ENCODE measurements around the gene ATP6AP1. TPM values are rescaled to one million over a fixed set of nuclear protein-coding genes. Genes with fewer than 3 reads are reported as not detected.

ATP6AP1 gene
- total and polyA plus RNA-seq, 10 donors, result 34.2 to 127 (median 82.0) TPM

- 92 to 95% (median 94%) methylated on average over 7 to 36 of the region's 36 CpGs for WGBS, 5 donors
- Histone ChIP-seq H3K4me1 (peaks cover 0 to 16% (median 9%) of the 10 kb centered on the region in 6 donors), H3K36me3 (peaks cover 0 to 87% (median 27%) of the 10 kb centered on the region in 6 donors), H3K27ac (no peak overlapping the region), H3K27me3 (replicated peaks in 1 of 7) (peaks cover 0 to under 1% (median 0%) of the 10 kb centered on the region in 7 donors), H3K9me3 (no peaks in the 10 kb centered on the region), H3K4me3 (no peak overlapping the region)
- no peak for DNase-seq
- TF ChIP-seq CTCF (IDR thresholded peaks at IDR 0.05 in 8 of 11, conservative IDR thresholded peaks at IDR 0.05 in 3 of 11), result no peak
- no peak for TF ChIP-seq POLR2A (IDR thresholded peaks at IDR 0.05)
- intact Hi-C loops (cut with DNase I; ENCODE audit: low total_unique reads), result no loop called here
These were observed 35.2 kb downstream of the ATP6AP1 start for GRCh38 chrX:154463611-154464220.

GRCh38 chrX:154464806-154465365, 36.4 kb downstream of the ATP6AP1 start:
- TF ChIP-seq POLR2A (IDR thresholded peaks at IDR 0.05) (no peak), CTCF (IDR thresholded peaks at IDR 0.05 in 8 of 11, conservative IDR thresholded peaks at IDR 0.05 in 3 of 11) (no peak), POLR2AphosphoS5 (IDR thresholded peaks at IDR 0.05) (no peak)
- Histone ChIP-seq H3K4me3 (no peak overlapping the region), H3K27ac (no peak overlapping the region), H3K4me1 (peaks cover 0 to 4% (median under 1%) of the 10 kb centered on the region in 6 donors), H3K9me3 (no peaks in the 10 kb centered on the region), H3K36me3 (peaks cover 0 to 99% (median 35%) of the 10 kb centered on the region in 6 donors), H3K27me3 (replicated peaks in 1 of 7) (no peaks in the 10 kb centered on the region)
- 91 to 96% (median 95%) methylated on average over 25 to 28 of the region's 28 CpGs; no CpG with 5 or more reads in 1 of the 5 donors for WGBS, 5 donors
- no peak for DNase-seq
- intact Hi-C loops (cut with DNase I; ENCODE audit: low total_unique reads), result no loop called here

GRCh38 chrX:154465601-154466000, 37.1 kb downstream of the ATP6AP1 start:
- H3K27ac ChIP-seq, result no peak overlapping the region
- no peaks in the 10 kb centered on the region for H3K9me3 ChIP-seq
- H3K27me3 ChIP-seq (replicated peaks in 1 of 7), result no peaks in the 10 kb centered on the region
- WGBS, 5 donors, result 88 to 96% (median 93%) methylated on average over 5 to 14 of the region's 14 CpGs
- intact Hi-C loops (cut with DNase I; ENCODE audit: low total_unique reads), result no loop called here
- DNase-seq, result no peak
- H3K4me3 ChIP-seq, result no peak overlapping the region
- H3K4me1 ChIP-seq, result no peaks in the 10 kb centered on the region
- TF ChIP-seq POLR2AphosphoS5 (IDR thresholded peaks at IDR 0.05) (no peak), CTCF (IDR thresholded peaks at IDR 0.05 in 8 of 11, conservative IDR thresholded peaks at IDR 0.05 in 3 of 11) (no peak)
- peaks cover 0 to 100% (median 40%) of the 10 kb centered on the region in 6 donors for H3K36me3 ChIP-seq

- DNase-seq, result no peak
- no peaks in the 10 kb centered on the region for H3K27me3 ChIP-seq (replicated peaks in 1 of 7)
These were observed 37.6 kb downstream of the ATP6AP1 start for GRCh38 chrX:154466036-154466435.

More at GRCh38 chrX:154466036-154466435, 37.6 kb downstream of the ATP6AP1 start:
- no peak overlapping the region for H3K27ac ChIP-seq
- WGBS, 5 donors, result 94 to 97% (median 94%) methylated on average over 21 to 32 of the region's 32 CpGs; no CpG with 5 or more reads in 2 of the 5 donors
- H3K4me1 ChIP-seq, result no peaks in the 10 kb centered on the region
- H3K36me3 ChIP-seq, result peaks cover 0 to 100% (median 42%) of the 10 kb centered on the region in 6 donors
- H3K9me3 ChIP-seq, result no peaks in the 10 kb centered on the region
- intact Hi-C loops (cut with DNase I; ENCODE audit: low total_unique reads), result no loop called here
- TF ChIP-seq CTCF (IDR thresholded peaks at IDR 0.05 in 8 of 11, conservative IDR thresholded peaks at IDR 0.05 in 3 of 11), result no peak
- TF ChIP-seq POLR2AphosphoS5 (IDR thresholded peaks at IDR 0.05), result no peak
- no peak for TF ChIP-seq POLR2A (IDR thresholded peaks at IDR 0.05)
- H3K4me3 ChIP-seq, result no peak overlapping the region
